Measurements from ENCODE around the gene ZNF860.

Gene ZNF860

GRCh38 chr3:31981206-31982181 is at the start of gene ZNF860, which contains the start of gene OSBPL10:
TSS of gene ZNF860 (plus strand) at chr3:31981750. CDS start at chr3:31989080, 7,330 bp downstream.
TSS of gene OSBPL10 (minus strand) at chr3:31981262. CDS start at chr3:31981179, 83 bp downstream.
- Histone ChIP-seq H3K27ac (peak within 1 kb of the TSS in 5 of 11 experiments; percentile 17 to 38 (median 33); a peak in 8 of 22 replicates), H3K4me1 (peaks cover 9 to 26% (median 16%) of the 10 kb centered on the region in 10 experiments; a peak in 18 of 20 replicates), H3K36me3 (no peaks in the 10 kb centered on the region), H3K9ac (peak within 1 kb of the TSS; percentile 48 to 78 (median 70)), H4K20me1 (peaks cover 0 to 4% (median 0%) of the 10 kb centered on the region in 11 experiments; a peak in 1 of 22 replicates), H3K4me3 (peak within 1 kb of the TSS; percentile 65 to 81 (median 74)), H3K4me2 (peak within 1 kb of the TSS; percentile 97 to 100 (median 99)), H3K9me3 (replicated peaks in 1 of 11) (no peaks in the 10 kb centered on the region), H3K27me3 (peaks cover 36 to 58% (median 49%) of the 10 kb centered on the region in 11 experiments)
- TF ChIP-seq Cebpa-rat (IDR thresholded peaks at IDR 0.05), result no peak

- Histone ChIP-seq H3K4me3 (no peak overlapping the region), H3K27me3 (no peaks in the 10 kb centered on the region), H3K9ac (no peak overlapping the region), H4K20me1 (no peaks in the 10 kb centered on the region), H3K27ac (peak overlapping the region in 4 of 11 experiments; percentile 19 to 31 (median 27); a peak in 5 of 22 replicates), H3K36me3 (no peaks in the 10 kb centered on the region), H3K9me3 (replicated peaks in 1 of 11) (peaks cover 0 to 3% (median 0%) of the 10 kb centered on the region in 11 experiments; a peak in 3 of 22 replicates), H3K4me1 (peaks cover 5 to 26% (median 21%) of the 10 kb centered on the region in 10 experiments; a peak in 18 of 20 replicates), H3K4me2 (peak overlapping the region in 6 of 11 experiments; percentile 9 to 60 (median 32); a peak in 5 of 22 replicates)
- TF ChIP-seq Cebpa-rat (IDR thresholded peaks at IDR 0.05), result no peak
Measured at GRCh38 chr3:31932990-31933389, 48.6 kb upstream of the ZNF860 start.

- TF ChIP-seq Cebpa-rat (IDR thresholded peaks at IDR 0.05), result no peak
- Histone ChIP-seq H3K9ac (no peak overlapping the region), H3K27ac (peak overlapping the region in 5 of 11 experiments; percentile 19 to 31 (median 27); a peak in 4 of 22 replicates), H3K4me2 (peak overlapping the region in 9 of 11 experiments; percentile 10 to 62 (median 34); a peak in 14 of 22 replicates), H3K4me3 (no peak overlapping the region), H3K4me1 (peaks cover 5 to 26% (median 21%) of the 10 kb centered on the region in 10 experiments; a peak in 18 of 20 replicates), H3K36me3 (no peaks in the 10 kb centered on the region), H4K20me1 (no peaks in the 10 kb centered on the region), H3K27me3 (no peaks in the 10 kb centered on the region), H3K9me3 (replicated peaks in 1 of 11) (peaks cover 0 to 11% (median 0%) of the 10 kb centered on the region in 11 experiments; a peak in 4 of 22 replicates)
Measured at GRCh38 chr3:31934018-31934417, 47.5 kb upstream of the ZNF860 start.

GRCh38 chr3:31934866-31935265 is 46.7 kb upstream of the ZNF860 start:
- Histone ChIP-seq H3K4me3 (no peak overlapping the region), H3K9ac (no peak overlapping the region; a peak in 1 of 22 replicates), H3K4me2 (peak overlapping the region in 6 of 11 experiments; percentile 17 to 62 (median 40); a peak in 10 of 22 replicates), H3K27me3 (no peaks in the 10 kb centered on the region), H3K9me3 (replicated peaks in 1 of 11) (peaks cover 0 to 11% (median 0%) of the 10 kb centered on the region in 11 experiments; a peak in 4 of 22 replicates), H4K20me1 (no peaks in the 10 kb centered on the region), H3K27ac (peak overlapping the region in 2 of 11 experiments; percentile 13 to 24; a peak in 2 of 22 replicates), H3K4me1 (peaks cover 5 to 26% (median 21%) of the 10 kb centered on the region in 10 experiments; a peak in 18 of 20 replicates), H3K36me3 (no peaks in the 10 kb centered on the region)
- TF ChIP-seq Cebpa-rat (IDR thresholded peaks at IDR 0.05), result no peak

GRCh38 chr3:31936420-31937060 is 45.0 kb upstream of the ZNF860 start:
- H3K9ac ChIP-seq, result no peak overlapping the region
- H4K20me1 ChIP-seq, result no peaks in the 10 kb centered on the region
- peaks cover 0 to 11% (median 0%) of the 10 kb centered on the region in 11 experiments; a peak in 4 of 22 replicates for H3K9me3 ChIP-seq (replicated peaks in 1 of 11)
- no peak overlapping the region for H3K4me3 ChIP-seq
- H3K27ac ChIP-seq, result no peak overlapping the region
- no peak for TF ChIP-seq Cebpa-rat (IDR thresholded peaks at IDR 0.05)
- no peak overlapping the region for H3K4me2 ChIP-seq
- H3K27me3 ChIP-seq, result no peaks in the 10 kb centered on the region
- H3K4me1 ChIP-seq, result peaks cover 5 to 26% (median 21%) of the 10 kb centered on the region in 10 experiments; a peak in 18 of 20 replicates
- no peaks in the 10 kb centered on the region for H3K36me3 ChIP-seq

- TF ChIP-seq Cebpa-rat (IDR thresholded peaks at IDR 0.05), result no peak
- peaks cover 5 to 26% (median 21%) of the 10 kb centered on the region in 10 experiments; a peak in 18 of 20 replicates for H3K4me1 ChIP-seq
- no peaks in the 10 kb centered on the region for H4K20me1 ChIP-seq
- no peak overlapping the region for H3K27ac ChIP-seq
- H3K9ac ChIP-seq, result no peak overlapping the region
- no peaks in the 10 kb centered on the region for H3K27me3 ChIP-seq
- no peak overlapping the region for H3K4me3 ChIP-seq
- no peaks in the 10 kb centered on the region for H3K36me3 ChIP-seq
- peaks cover 0 to 11% (median 0%) of the 10 kb centered on the region in 11 experiments; a peak in 4 of 22 replicates for H3K9me3 ChIP-seq (replicated peaks in 1 of 11)
- H3K4me2 ChIP-seq, result no peak overlapping the region
Measured at GRCh38 chr3:31937225-31937624, 44.3 kb upstream of the ZNF860 start.

- H3K4me2 ChIP-seq, result no peak overlapping the region
- no peak for TF ChIP-seq Cebpa-rat (IDR thresholded peaks at IDR 0.05)
- no peaks in the 10 kb centered on the region for H3K27me3 ChIP-seq
- no peak overlapping the region for H3K27ac ChIP-seq
- H3K36me3 ChIP-seq, result no peaks in the 10 kb centered on the region
- peaks cover 0 to 17% (median 4%) of the 10 kb centered on the region in 10 experiments; a peak in 13 of 20 replicates for H3K4me1 ChIP-seq
- no peak overlapping the region for H3K4me3 ChIP-seq
- no peak overlapping the region for H3K9ac ChIP-seq
- no peaks in the 10 kb centered on the region for H4K20me1 ChIP-seq
- H3K9me3 ChIP-seq (replicated peaks in 1 of 11), result peaks cover 0 to 15% (median 4%) of the 10 kb centered on the region in 11 experiments; a peak in 7 of 22 replicates
Measured at GRCh38 chr3:31942446-31942845, 39.1 kb upstream of the ZNF860 start.

- H3K9ac ChIP-seq, result no peak overlapping the region
- H3K4me3 ChIP-seq, result no peak overlapping the region
- TF ChIP-seq Cebpa-rat (IDR thresholded peaks at IDR 0.05), result no peak
- H3K9me3 ChIP-seq (replicated peaks in 1 of 11), result peaks cover 0 to 11% (median 4%) of the 10 kb centered on the region in 11 experiments; a peak in 6 of 22 replicates
- H3K36me3 ChIP-seq, result no peaks in the 10 kb centered on the region
- H3K27ac ChIP-seq, result no peak overlapping the region
- H3K4me2 ChIP-seq, result no peak overlapping the region
- peaks cover 0 to 21% (median 9%) of the 10 kb centered on the region in 10 experiments; a peak in 13 of 20 replicates for H3K4me1 ChIP-seq
- no peaks in the 10 kb centered on the region for H4K20me1 ChIP-seq
- no peaks in the 10 kb centered on the region for H3K27me3 ChIP-seq
Measured at GRCh38 chr3:31943041-31943440, 38.5 kb upstream of the ZNF860 start.

All from BLaER1 treated with 17β-estradiol and CSF1 and Interleukin-3, amounts not matched to agents 10 nM and 100 nM (cell line).